HG02678 (cell line): ENCODE data around the gene ABO.
"Not testable (repeated sequence)": the region's sequence is repeated elsewhere in the genome, so short reads cannot be mapped to it uniquely, and the experiment has no call there.

ENCODE experiments used
- ATAC-seq: cut with Tn5 transposase; IDR thresholded peaks from one replicate; pipeline ENCODE4 v1.9.1; 2021; ENCODE audit warnings: mild to moderate bottlenecking, moderate library complexity; ENCODE audit not compliant: unreplicated experiment

ABO gene

GRCh38 chr9:133275105-133276000 lies at the start of gene ABO:
Gene ABO (minus strand): TSS chr9:133275201.
- no peak for ATAC-seq

- ATAC-seq: no peak
Measured at GRCh38 chr9:133323991-133324703, 49.1 kb upstream of the ABO start.

DNA sequence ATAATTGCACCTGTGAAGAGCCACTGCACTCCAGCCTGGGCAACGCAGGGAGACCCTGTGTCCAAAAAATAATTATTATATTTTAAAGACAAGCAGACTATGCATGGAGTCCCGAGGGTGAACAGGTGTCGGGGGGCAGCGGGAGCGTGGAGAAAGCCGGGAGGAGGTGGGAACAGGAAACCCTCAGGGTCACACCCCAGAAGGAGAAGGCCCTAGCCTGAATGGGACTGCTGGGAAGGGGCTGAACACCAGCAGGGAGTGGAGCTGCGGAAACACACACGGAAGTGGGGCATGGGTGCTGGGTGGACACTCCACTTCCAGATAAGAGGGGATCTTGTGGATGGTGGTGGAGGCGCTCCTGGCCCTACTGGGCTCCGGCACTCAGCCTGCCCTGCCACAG lies 48.2 kb upstream of the ABO start:
- ATAC-seq: no peak

- no peak for ATAC-seq
Measured at GRCh38 chr9:133322701-133323100, 47.7 kb upstream of the ABO start.

GRCh38 chr9:133321411-133321935 lies 46.5 kb upstream of the ABO start:
- no peak for ATAC-seq

- ATAC-seq: no peak
Measured at GRCh38 chr9:133320421-133320881, 45.5 kb upstream of the ABO start.

- not testable (repeated sequence) for ATAC-seq
Measured at GRCh38 chr9:133317551-133317950, 42.5 kb upstream of the ABO start.

- ATAC-seq: no peak
Measured at GRCh38 chr9:133315997-133316396, 41.0 kb upstream of the ABO start.

GRCh38 chr9:133309608-133310007 lies 34.6 kb upstream of the ABO start:
- ATAC-seq: no peak

DNA sequence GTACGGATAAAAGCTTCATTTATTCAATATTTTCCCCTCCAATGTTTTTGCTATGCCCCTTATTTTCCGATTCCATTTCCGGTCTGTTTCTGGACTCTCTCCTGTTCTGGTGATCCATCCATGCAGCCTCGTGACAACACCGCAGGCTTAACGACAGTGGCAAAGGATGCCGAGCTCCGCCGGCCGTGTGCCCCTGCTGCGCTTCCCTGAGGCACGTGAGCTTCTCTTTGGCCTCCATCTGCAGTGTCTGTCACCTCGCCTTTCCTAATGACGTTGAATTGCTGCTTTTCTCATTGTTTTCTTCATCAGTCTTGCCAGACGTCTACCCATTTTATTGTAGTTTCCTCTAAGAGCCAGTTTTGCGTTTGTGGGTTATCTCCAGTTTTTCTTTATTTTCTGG lies 32.3 kb upstream of the ABO start:
- ATAC-seq: no peak

- ATAC-seq: no peak
Measured at GRCh38 chr9:133306242-133307204, 31.5 kb upstream of the ABO start.

DNA sequence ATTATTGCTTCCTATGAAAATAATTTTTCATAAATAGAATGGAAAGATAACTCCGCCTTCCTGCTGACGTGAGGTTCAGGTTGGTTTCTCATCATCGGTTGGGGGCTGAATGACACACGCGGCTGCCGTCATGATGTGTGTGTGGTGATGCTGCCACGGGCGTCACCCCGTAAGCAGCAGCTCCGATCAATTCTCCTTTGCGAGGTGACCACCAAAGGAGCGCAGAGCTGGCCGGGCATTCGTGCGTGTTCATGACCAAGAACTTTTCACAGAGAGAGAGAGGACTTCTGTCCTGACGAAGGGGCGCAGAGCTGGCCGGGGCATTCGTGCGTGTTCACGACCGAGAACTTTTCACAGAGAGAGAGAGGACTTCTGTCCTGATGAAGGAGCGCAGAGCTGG lies 30.7 kb upstream of the ABO start:
- no peak for ATAC-seq

DNA sequence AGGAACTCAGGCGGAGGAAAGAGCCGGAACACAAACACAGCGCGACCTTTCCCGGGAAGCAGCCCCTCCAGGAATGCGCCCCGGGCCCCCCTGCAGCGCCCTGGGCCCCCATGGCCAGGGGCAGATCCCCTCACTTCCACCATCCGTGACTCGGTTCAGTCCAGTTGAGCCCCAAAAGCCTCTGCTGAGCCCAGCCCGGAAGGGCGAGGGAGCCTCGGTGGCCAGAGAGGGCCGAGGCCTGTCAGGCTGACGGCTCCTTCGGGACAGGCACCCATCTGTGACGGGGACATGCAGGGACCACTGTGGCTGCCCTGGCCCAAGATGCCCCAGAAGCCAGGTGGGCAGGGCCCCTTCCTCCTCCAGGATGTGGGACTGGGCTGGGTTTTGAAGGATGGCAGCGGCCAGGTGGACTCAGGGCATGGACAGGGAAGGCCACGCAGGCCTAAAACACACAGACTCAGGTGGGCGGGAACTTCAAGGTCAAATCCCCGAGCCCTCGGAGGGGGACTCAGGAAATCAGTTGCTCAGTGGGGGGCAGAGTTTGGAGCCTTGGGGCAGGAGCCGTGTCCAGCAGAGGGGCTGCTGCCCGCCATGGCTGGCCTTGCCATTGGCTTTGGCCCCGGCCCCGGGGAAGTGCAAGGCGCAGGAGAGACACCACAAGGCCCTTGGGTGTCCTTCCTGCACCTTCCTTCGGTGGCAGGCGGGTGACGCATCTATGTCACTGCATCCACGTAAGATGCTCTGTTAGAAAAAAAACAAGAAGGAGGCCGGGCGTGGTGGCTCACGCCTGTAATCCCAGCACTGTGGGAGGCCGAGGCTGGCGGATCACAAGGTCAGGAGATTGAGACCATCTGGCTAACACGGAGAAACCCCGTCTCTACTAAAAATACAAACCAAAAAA lies 29.7 kb upstream of the ABO start:
- no peak for ATAC-seq

DNA sequence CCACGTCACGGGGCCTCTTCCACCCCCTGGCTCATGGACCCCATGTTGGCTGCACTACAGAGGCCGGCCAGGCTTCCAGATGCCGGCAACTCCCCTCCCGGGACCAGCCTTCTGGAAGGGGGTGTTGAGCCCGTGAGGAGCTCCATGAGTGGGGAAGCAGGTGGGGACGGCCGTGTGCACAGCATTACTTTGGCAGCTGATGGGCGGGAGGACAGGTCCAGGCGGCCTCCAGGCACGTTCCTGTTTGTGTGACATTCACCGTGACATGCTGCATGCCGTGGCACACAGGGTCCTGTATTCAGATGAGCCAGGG lies 29.1 kb upstream of the ABO start:
- no peak for ATAC-seq

GRCh38 chr9:133303266-133304157 lies 28.5 kb upstream of the ABO start:
- no peak for ATAC-seq

DNA sequence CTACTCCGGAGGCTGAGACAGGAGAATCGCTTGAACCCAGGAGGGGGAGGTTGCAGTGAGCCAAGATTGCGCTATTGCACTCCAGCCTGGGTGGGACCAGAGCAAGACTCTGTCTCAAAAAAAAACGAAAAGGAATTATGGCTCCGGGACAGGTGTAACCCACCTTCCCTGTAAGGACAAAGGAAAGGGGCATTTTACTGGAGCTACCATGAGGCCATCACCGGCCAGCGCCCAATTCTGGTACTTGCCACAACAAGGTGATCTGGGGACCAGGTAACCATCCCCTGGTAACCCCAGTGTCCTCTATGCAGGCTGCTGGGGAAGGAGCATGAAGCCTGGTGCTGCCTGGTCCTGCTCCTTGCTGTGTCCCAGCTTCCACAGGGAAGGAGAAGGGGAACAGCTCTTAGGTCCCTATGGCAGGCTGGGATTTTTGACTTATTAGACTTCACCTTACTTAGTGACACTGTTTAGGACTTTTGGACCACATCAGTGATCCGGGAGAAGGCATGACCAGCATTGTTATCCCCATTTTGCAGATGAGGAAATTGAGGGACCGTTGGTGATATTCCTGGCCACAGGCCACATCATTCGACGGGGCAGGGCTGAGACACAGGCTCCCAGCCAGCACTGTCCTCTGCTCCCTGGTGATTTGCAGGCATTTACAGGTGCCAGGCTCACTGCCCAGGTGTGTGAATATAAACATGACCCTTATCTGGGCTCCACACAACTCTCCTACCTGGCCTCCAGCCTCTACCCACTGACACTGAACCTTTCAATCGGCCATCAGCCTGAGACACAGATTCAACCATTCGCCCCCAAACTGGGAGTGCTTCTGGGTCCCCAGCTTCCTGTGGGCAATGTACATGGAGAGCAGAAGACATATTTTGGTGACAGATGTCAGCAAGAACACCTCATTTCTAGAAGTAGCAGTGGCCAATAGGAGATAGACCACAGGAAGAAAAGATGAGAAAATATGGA lies 26.5 kb upstream of the ABO start:
- ATAC-seq: no peak

DNA sequence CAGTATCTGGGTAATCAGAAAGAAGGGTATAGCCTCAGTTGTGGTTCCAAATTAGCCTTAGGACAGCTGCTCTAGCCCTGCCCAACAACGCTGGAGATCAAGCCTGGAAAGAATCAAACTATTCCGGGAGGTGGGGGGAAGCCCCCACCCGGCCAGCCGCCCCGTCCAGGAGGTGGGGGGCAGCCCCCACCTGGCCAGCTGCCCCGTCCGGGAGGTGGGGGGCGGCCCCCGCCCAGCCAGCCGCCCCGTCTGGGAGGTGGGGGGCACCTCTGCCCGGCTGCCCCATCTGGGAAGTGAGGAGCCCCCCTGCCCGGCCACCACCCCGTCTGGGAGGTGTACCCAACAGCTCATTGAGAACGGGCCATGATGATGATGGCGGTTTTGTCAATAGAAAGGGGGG lies 25.0 kb upstream of the ABO start:
- ATAC-seq: not testable (repeated sequence)

GRCh38 chr9:133294257-133294656 lies 19.3 kb upstream of the ABO start:
- no peak for ATAC-seq
